Measurements from ENCODE around the gene MAFG. TPM values are rescaled to one million over a fixed set of nuclear protein-coding genes. Genes with fewer than 3 reads are reported as not detected.

Gene MAFG
- total and polyA plus RNA-seq, 9 of the 15 experiments (the other 6 are each of a cell fraction or from before 2014, with no cell fraction given): 1.1 to 58.1 (median 24.9) TPM

DNA sequence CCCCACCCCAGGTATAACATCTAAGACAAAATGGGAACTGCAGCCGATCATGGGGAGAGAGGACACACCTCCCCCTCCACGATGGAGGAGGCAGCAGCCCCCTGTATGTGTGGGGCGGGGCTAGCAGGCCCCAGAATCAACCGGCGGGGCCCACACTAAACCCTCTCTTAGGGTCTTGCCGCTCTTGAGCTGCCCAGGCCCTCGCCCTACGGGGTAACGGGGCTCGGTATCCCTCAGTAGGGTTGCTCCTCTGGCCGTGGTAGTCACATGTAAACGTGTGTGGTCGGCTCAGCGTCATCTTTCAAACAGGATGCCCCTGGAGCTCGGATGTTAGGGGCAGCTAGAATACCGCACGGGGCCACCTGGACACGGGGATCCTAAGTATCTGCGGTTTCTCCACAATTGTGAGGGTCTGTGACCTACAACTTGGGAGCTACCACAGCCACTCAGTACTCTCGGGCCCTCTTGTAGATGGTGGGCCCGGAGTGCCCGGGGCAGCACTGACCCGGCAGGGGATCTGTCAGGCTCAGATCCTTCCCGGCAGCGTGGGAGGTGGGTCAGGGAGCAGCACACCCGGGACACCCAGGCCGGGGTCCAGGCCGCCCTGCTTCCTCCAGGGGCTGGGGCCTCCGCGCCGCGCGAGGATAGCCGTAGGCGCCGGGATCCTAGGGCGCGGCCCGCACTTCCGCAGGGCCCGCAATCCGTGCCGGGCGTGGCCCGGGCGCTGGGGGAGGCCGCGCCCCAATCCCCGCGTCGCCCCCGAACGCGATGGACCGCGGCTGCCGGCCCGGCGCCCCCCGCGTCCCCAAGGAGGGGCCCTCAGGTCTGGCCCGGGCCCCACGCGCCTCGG lies 57.2 kb downstream of the MAFG start (continued):
- TF ChIP-seq ZBTB40 (IDR thresholded peaks at IDR 0.05): no peak
- peak; percentile 24; the same call in 1 of the 2 replicates for TF ChIP-seq ZBTB40 (CRISPR knock-in tag; IDR thresholded peaks at IDR 0.05)
- peak; percentile 41 for TF ChIP-seq KDM5B (IDR thresholded peaks at IDR 0.05; ENCODE audit: insufficient replicate concordance, low read depth, low read length)
- TF ChIP-seq, protein P1, sequence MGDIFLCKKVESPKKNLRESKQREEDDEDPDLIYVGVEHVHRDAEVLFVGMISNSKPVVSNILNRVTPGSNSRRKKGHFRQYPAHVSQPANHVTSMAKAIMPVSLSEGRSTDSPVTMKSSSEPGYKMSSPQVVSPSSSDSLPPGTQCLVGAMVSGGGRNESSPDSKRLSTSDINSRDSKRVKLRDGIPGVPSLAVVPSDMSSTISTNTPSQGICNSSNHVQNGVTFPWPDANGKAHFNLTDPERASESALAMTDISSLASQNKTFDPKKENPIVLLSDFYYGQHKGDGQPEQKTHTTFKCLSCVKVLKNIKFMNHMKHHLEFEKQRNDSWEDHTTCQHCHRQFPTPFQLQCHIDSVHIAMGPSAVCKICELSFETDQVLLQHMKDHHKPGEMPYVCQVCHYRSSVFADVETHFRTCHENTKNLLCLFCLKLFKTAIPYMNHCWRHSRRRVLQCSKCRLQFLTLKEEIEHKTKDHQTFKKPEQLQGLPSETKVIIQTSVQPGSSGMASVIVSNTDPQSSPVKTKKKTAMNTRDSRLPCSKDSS (IDR thresholded peaks at IDR 0.05; ENCODE audit: low read depth, partially characterized antibody): no peak
- TF ChIP-seq BRCA1 (IDR thresholded peaks at IDR 0.05): no peak
- no peak for TF ChIP-seq BRCA1 (CRISPR knock-in tag; IDR thresholded peaks at IDR 0.05)
- no peak for TF ChIP-seq YBX1 (IDR thresholded peaks at IDR 0.05)
- TF ChIP-seq, protein P2, sequence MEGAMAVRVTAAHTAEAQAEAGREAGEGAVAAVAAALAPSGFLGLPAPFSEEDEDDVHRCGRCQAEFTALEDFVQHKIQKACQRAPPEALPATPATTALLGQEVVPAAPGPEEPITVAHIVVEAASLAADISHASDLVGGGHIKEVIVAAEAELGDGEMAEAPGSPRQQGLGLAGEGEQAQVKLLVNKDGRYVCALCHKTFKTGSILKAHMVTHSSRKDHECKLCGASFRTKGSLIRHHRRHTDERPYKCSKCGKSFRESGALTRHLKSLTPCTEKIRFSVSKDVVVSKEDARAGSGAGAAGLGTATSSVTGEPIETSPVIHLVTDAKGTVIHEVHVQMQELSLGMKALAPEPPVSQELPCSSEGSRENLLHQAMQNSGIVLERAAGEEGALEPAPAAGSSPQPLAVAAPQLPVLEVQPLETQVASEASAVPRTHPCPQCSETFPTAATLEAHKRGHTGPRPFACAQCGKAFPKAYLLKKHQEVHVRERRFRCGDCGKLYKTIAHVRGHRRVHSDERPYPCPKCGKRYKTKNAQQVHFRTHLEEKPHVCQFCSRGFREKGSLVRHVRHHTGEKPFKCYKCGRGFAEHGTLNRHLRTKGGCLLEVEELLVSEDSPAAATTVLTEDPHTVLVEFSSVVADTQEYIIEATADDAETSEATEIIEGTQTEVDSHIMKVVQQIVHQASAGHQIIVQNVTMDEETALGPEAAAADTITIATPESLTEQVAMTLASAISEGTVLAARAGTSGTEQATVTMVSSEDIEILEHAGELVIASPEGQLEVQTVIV (CRISPR knock-in tag; IDR thresholded peaks at IDR 0.05; ENCODE audit: borderline replicate concordance): no peak
- TF ChIP-seq, protein P3, sequence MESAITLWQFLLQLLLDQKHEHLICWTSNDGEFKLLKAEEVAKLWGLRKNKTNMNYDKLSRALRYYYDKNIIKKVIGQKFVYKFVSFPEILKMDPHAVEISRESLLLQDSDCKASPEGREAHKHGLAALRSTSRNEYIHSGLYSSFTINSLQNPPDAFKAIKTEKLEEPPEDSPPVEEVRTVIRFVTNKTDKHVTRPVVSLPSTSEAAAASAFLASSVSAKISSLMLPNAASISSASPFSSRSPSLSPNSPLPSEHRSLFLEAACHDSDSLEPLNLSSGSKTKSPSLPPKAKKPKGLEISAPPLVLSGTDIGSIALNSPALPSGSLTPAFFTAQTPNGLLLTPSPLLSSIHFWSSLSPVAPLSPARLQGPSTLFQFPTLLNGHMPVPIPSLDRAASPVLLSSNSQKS (CRISPR knock-in tag; IDR thresholded peaks at IDR 0.05): no peak
- no peak for TF ChIP-seq DACH1 (IDR thresholded peaks at IDR 0.05; ENCODE audit: partially characterized antibody)
- TF ChIP-seq SAP30 (IDR thresholded peaks at IDR 0.05; ENCODE audit: borderline replicate concordance, insufficient read depth, low read depth, low read length, poor library complexity, severe bottlenecking): peak; percentile 77
